RKO (cell line): ENCODE data around the gene SUPT4H1.

Experiments
- DNase-seq: peaks from one replicate; pipeline ENCODE4 v3.0.0-alpha.2; 2016; ENCODE audit warnings: low spot score

The SUPT4H1 gene

DNA sequence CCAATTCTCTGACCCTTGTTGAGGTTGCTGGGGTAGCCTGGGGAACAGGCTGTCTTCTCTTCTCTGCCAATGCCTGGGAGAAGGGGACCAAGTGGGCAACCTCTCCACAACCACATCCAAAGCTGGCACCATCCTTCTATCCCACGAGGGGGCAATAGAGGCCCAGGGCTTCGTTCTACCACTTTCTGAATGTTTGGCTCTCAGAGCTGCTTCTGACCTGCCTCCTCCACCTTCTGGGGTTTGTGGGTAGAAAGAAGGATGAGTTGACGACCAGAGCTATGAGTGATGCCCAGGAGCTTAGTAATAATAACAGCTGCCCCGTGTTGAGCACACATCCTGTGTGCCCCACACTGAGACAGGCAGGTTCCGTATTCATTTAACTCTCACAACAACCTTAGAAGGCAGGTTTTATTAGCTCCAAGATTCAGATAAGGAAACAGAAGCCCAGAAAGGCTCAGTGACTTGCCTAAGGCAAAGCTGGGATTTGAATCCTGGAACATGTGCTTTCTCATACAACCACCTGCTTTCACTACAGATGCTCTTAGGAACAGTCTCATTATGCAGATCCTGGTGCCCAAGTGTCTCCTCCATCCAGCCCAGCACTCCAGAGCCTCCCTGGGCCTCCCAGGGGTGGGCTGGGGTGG lies 34.5 kb downstream of the SUPT4H1 start:
- peak; percentile 70 for DNase-seq

DNA sequence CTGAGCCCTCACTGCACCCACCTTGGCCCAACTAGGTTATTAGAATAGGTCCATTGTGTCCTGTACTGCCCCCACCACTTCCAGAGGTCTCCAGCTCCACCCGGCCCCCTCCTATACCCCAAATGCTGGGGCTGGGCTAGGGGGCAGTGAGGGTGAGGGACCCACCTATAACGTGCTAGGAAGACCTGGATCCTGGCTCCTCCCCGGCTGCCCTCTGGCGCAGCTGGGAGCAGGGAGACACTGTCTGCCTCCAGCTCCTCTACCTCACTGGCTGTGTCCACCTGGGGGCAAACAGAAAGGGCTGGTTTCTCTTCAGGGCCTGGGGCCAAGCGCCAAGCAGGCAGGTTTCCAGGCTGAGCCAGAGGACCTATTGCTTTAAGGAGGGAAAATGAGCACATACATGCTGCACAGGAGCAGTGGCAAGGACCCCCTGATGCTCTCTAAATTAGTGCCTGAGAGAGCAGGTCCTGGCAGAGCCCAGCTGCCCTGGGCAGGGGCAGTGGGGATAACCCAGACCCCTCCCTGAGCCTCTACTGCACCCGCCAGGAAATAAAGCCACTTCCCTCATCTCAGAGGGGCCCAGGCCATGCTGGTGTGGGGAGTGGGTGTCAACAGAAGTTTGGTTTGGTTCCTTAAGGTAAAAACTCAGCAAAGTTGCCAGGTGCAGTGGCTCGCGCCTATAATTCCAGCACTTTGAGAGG lies 35.6 kb downstream of the SUPT4H1 start:
- DNase-seq, result no peak

DNA sequence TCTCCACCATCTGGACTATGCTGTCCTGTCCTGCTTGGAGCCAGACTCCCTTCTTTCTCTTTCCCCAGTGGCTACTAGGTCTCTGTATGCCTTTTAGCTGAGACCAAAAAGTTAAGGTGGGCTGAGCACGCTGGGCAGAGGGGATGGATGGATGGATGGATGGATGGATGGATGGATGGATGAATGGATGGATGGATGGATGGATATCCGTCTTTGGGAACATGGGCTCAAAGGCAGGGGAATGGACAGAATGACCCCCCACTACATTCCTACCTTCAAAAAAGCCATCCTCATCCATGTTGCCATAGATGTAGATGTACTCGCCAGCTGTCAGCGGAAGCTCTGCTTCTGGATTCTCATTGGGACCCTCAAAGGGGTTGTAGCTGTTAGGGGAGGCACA lies 36.3 kb downstream of the SUPT4H1 start:
- DNase-seq, result no peak

DNA sequence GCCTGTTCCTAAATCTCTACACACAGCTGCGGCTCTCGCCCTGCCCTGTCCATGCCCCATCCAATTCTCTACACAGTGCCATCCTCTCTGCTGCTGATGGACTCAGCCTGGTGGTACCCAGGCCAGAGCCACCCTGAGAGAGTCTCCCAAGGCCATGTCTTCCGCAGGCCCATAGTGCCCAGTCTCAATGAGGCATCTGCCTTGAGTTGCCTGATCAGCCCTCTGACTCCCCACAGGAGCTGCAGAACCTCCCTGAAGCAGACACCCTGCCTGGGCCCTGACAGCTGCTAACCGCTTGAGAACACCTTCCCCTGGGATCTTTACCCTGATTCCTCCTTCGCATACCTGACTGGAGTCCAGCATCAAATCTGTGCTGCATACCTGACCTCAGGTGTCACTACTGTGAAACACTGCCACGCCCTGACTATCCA lies 36.7 kb downstream of the SUPT4H1 start:
- no peak for DNase-seq

DNA sequence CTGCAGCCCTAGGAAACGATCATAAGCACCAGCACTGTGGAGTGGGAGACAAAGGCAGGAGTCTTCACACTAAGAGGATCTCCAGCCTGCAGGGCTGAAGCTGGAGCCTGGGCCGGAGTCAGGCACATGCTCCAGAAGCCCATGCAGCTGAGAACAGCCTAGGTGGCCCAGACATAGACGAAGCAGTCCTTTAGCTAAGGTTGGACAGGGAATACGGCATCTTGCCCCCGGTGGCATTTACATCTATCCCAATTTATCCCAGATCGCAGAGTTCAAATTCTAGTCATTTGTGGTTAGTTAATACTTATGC lies 37.3 kb downstream of the SUPT4H1 start:
- no peak for DNase-seq

GRCh38 chr17:58313815-58314705 lies 37.9 kb downstream of the SUPT4H1 start:
- DNase-seq, result no peak

DNA sequence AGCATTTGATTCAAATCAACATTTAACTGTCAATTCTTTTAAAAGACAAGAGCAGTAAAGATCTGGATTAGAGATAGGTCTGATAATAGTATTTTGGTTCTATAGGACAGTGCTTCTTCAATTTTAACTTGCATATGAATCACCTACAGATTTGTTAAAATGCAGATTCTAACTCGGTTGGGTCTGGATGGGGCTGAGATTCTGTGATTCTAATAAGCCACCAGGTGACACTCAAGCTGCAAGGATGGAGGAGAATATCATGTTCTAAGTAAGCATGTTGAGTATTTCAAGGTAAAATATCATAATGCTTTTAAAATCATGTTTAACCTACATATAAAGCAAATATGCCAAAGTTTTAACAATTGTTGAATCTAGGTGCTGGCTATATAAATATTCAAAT lies 39.2 kb downstream of the SUPT4H1 start:
- no peak for DNase-seq

DNA sequence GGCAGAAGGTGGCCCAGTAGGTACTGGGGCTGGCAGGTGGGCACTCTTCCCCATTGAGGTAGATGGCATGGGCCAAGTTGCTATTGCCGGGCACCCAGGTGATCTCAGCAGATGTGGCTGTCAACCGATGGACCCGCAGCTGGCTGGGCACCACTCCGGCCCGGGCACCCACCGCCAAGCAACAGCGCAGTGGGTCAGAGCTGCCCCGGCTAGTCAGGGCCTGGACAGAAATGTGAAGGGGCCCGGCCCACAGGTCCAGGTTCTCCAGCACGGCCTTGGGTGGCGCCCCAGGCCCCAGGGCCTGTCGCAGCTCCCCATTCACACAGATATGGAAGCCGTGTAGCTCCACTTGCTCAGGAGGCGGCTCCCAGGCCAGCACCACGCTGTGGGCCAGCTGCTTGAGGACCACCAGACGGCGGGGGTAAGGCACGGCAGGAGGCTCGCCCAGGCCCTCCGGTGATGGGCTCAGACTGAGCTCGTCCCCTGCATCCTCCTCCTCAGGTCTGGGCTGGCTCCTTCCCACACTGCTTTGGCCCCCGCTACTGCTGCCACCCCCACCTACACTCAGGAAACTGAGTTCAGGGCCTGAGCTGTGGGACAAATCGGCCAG lies 39.9 kb downstream of the SUPT4H1 start:
- no peak for DNase-seq

GRCh38 chr17:58311429-58311894 lies 40.5 kb downstream of the SUPT4H1 start:
- no peak for DNase-seq

- no peak for DNase-seq
Measured at GRCh38 chr17:58310511-58311428, 41.2 kb downstream of the SUPT4H1 start.

- no peak for DNase-seq
Measured at GRCh38 chr17:58309918-58310259, 42.1 kb downstream of the SUPT4H1 start.

DNA sequence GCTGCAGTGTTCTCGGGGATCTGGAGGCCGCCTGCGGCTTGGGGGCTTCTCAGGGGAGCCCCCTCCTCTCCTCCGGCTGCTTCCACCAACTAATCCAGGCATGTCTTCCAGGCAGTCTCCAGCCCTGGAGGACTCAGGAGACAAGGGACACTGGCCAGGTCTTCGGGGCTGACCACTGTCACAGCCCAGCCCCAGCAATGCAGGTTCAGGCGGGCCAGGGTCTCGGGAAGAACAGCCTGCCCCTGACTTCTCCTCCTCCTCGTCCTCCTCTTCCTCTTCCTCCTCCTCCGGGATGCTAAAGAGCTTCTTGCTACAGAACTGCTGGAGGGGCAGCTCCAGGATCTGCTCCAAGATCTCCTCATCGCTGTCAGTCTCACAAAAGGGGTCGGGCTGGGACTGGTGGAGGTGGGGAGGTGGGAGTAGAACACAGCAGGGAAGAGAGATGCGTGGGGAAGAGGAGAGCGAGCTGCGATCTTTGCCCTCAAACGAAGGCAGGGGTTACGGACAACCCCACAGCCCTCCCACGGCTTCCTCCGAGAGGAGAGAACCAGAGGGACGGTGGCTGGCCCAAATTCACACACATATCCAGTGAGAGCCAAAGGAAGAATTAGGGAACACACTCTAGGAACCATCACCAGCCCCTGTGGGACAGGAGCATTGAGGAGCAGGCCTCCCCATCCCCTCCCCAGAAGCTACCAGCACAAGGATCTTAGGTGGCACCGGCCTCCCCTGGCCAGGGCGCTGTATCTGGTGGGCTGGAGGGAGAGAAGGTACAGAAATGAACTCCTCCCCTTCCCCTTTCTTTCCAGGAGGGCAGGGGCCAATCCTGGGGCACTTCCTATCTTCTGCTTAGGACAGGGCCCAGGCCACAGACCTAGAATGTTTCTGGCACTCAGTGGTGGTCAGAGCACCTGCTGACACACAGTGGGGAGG lies 42.8 kb downstream of the SUPT4H1 start:
- DNase-seq, result no peak

GRCh38 chr17:58308173-58308984 lies 43.6 kb downstream of the SUPT4H1 start:
- DNase-seq, result no peak

DNA sequence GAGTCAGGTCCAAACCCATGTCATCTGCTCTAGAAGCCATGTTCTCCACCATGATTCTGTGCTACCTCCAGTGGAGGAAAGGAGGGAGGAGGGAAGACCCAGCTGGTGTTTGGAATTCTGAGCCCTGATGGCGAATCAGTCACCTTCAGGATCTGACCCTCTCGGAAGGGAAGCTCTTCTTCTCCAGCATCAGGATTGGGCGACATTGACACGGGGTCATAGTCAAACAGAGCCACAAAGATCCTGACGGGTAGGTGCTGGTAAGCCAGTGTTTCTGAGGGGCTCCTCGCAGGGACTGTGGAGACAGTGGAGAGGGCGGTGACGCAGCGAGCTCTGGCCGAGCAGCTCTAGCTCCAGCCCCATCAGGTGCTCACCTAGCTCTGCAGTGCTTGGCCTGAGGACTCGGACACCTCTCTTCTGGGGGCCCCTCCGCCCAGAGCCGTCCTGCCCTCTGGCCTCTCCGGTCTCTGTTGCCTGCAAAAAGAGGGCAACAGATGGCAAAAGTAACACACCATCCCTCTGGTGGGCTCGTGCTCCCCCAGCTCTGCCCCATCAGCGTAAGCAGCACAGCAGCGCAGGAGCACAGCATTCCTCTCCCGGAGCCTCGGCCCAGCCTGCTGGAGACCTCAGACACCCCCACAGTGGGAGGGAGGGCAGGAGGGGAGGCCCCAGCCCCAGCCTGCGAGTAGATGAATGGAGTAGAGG lies 44.4 kb downstream of the SUPT4H1 start:
- no peak for DNase-seq

- no peak for DNase-seq
Measured at GRCh38 chr17:58306131-58306951, 45.7 kb downstream of the SUPT4H1 start.

- DNase-seq, result no peak
Measured at GRCh38 chr17:58305626-58306025, 46.4 kb downstream of the SUPT4H1 start.

DNA sequence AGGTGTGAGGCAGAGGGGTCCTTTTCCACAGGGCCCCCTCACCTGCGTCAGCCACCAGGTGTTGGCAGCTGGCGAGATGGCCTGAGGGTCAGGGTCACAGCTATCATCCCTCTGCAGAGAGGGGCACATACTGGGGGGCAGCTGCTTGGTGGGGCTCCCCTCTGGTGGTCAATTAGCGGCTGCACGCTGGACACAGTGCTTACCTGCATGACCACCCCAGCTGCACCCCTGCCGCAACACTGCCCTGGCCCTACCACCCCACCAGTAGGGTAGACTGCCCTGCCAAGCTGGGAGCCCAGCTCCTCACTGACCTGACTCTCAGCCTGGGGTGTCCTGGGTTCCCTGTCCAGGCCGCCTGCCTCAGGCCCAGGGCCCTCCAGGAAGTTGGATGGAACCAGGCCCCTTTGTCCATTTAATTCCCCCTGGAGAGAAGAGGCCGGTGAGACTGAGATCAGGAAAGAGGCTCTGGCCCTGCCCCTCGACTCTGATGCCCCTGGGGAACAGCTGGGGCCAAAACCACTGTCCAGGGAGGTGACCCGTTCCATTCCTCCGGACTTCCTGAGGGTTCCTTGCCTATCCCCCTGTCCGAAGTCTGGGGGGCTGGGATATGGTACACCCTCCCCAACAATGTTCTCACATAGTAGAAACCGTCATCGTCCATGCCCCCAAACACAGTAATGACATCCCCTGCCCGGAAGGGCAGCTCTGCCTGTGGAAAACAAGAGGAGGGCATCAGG lies 47.1 kb downstream of the SUPT4H1 start:
- no peak for DNase-seq
